Lung (tissue), 12 donors: Measurements from ENCODE around the gene NISCH. TPM values are rescaled to one million over a fixed set of nuclear protein-coding genes. Genes with fewer than 3 reads are reported as not detected.

Experiments
- ATAC-seq: fragments of 200-7000 bp; cut with Tn5 transposase; one replicate; pipeline ENCODE4 v1.9.1; 2020; ENCODE audit warnings: moderate number of reproducible peaks; ENCODE audit not compliant: insufficient read depth, low FRiP score
- DNase-seq, 3 donors: peaks; one replicate each; pipeline ENCODE4 v3.0.0-alpha.2; 2013 to 2017
- H3K27ac ChIP-seq, 2 donors: one replicate each; pipeline ENCODE4 v1.5.1; 2013; ENCODE audit warnings: mild to moderate bottlenecking in 2 of 2, moderate library complexity in 2 of 2, control low read depth in 1 of 2, inconsistent platforms in 1 of 2, low read depth in 1 of 2, low read length in 1 of 2
- H3K27me3 ChIP-seq, 3 donors: one replicate each; pipeline ENCODE4 v1.5.1; 2013; ENCODE audit warnings: low read length in 2 of 3; ENCODE audit not compliant: control insufficient read depth in 3 of 3, insufficient read depth in 3 of 3
- H3K36me3 ChIP-seq, 4 donors: one replicate each; pipeline ENCODE4 v1.5.1; 2013; ENCODE audit warnings: low read length in 4 of 4, mild to moderate bottlenecking in 1 of 4, moderate library complexity in 1 of 4; ENCODE audit not compliant: control insufficient read depth in 4 of 4, insufficient read depth in 4 of 4
- H3K4me1 ChIP-seq, 5 donors: one replicate each; pipeline ENCODE4 v1.5.1; 2013; ENCODE audit warnings: low read length in 5 of 5, mild to moderate bottlenecking in 2 of 5, moderate library complexity in 1 of 5; ENCODE audit not compliant: control insufficient read depth in 5 of 5, insufficient read depth in 5 of 5
- H3K4me3 ChIP-seq: one replicate; pipeline ENCODE4 v1.5.1; 2013; ENCODE audit warnings: mild to moderate bottlenecking, control low read depth, moderate library complexity
- H3K9ac ChIP-seq, 2 donors: one replicate each; pipeline ENCODE4 v1.5.1; 2013; ENCODE audit warnings: low read length in 2 of 2, control low read depth in 1 of 2; ENCODE audit not compliant: insufficient read depth in 1 of 2
- H3K9me3 ChIP-seq, 4 donors: one replicate each; pipeline ENCODE4 v1.5.1; 2013; ENCODE audit warnings: low read length in 3 of 4, mild to moderate bottlenecking in 1 of 4, moderate library complexity in 1 of 4; ENCODE audit not compliant: control insufficient read depth in 4 of 4, insufficient read depth in 3 of 4
- CTCF ChIP-seq: IDR thresholded peaks from 2 replicates; pipeline ENCODE4 v1.5.1; 2012; ENCODE audit warnings: mild to moderate bottlenecking; ENCODE audit errors: control extremely low read depth, extremely low read depth
- WGBS, 2 donors: extraction: QIAGEN DNeasy Blood & Tissue Kit; methylation state at CpG; one replicate each; pipeline ENCODE4 v1.1.7; 2013; 5-methylcytosine and 5-hydroxymethylcytosine counted together
- polyA plus RNA-seq, 2 donors: library from polyadenylated mRNA; stranded (reverse); fragments of 200-250 nt; gene quantifications; one replicate each; pipeline ENCODE4 v1.2.1, GENCODE V29; 2013
- total RNA-seq, 2 donors: library from RNA; depleted of rRNA in 1 of 2; stranded (reverse); fragments of >200 nt in 1 of 2; gene quantifications; one replicate each; pipeline ENCODE4 v1.2.1, GENCODE V29; 2014 to 2021
- donor health status: control.
- donor health status: control.
- donor health status: Bipolar disorder and iron deficiency.
- donor health status: healthy.
- donor health status: DM: yes; HTN: yes; CAD: no.

The NISCH gene
- total and polyA plus RNA-seq, 4 donors, result 37.8 to 127 (median 63.7) TPM

- Histone ChIP-seq H3K4me1 (peaks cover 0 to 3% (median 0%) of the 10 kb centered on the region in 5 donors), H3K27ac (no peak overlapping the region), H3K27me3 (no peaks in the 10 kb centered on the region), H3K9me3 (no peaks in the 10 kb centered on the region), H3K36me3 (peaks cover 0 to 8% (median 0%) of the 10 kb centered on the region in 4 donors), H3K9ac (no peak overlapping the region), H3K4me3 (no peak overlapping the region)
- no peak for ATAC-seq
- WGBS, 2 donors, result 86 to 91% methylated on average over 17 of the region's 17 CpGs
- no peak for TF ChIP-seq CTCF
- no peak for DNase-seq
Observed at GRCh38 chr3:52512727-52513126, 57.3 kb downstream of the NISCH start.

GRCh38 chr3:52513281-52513680, 57.9 kb downstream of the NISCH start:
- H3K9me3 ChIP-seq, result no peaks in the 10 kb centered on the region
- TF ChIP-seq CTCF, result no peak

GRCh38 chr3:52514576-52514975, 59.2 kb downstream of the NISCH start:
- Histone ChIP-seq H3K27me3 (no peaks in the 10 kb centered on the region), H3K4me3 (no peak overlapping the region), H3K4me1 (peaks cover 0 to 7% (median 0%) of the 10 kb centered on the region in 5 donors), H3K9me3 (no peaks in the 10 kb centered on the region), H3K9ac (no peak overlapping the region), H3K36me3 (peaks cover 0 to 7% (median 0%) of the 10 kb centered on the region in 4 donors), H3K27ac (no peak overlapping the region)
- 89 to 97% methylated on average over 11 of the region's 11 CpGs for WGBS, 2 donors
- TF ChIP-seq CTCF, result no peak
- no peak for ATAC-seq
- DNase-seq, result no peak

More at GRCh38 chr3:52513281-52513680, 57.9 kb downstream of the NISCH start:
- Histone ChIP-seq H3K9ac (no peak overlapping the region), H3K36me3 (peaks cover 0 to 6% (median 0%) of the 10 kb centered on the region in 4 donors), H3K27ac (no peak overlapping the region), H3K27me3 (no peaks in the 10 kb centered on the region), H3K4me1 (peaks cover 0 to 4% (median 0%) of the 10 kb centered on the region in 5 donors), H3K4me3 (no peak overlapping the region)
- ATAC-seq (no peak), DNase-seq (no peak)
- WGBS, 2 donors, result 96 to 97% methylated on average over 7 of the region's 7 CpGs

GRCh38 chr3:52515192-52515591, 59.8 kb downstream of the NISCH start:
- H3K27ac ChIP-seq, result no peak overlapping the region
- H3K4me3 ChIP-seq, result no peak overlapping the region
- DNase-seq (no peak), ATAC-seq (no peak)
- H3K9me3 ChIP-seq, result no peaks in the 10 kb centered on the region
- WGBS, 2 donors, result 59 to 62% methylated on average over 6 of the region's 6 CpGs
- no peak overlapping the region for H3K9ac ChIP-seq
- H3K27me3 ChIP-seq, result no peaks in the 10 kb centered on the region
- TF ChIP-seq CTCF, result no peak
- H3K4me1 ChIP-seq, result peaks cover 0 to 7% (median 0%) of the 10 kb centered on the region in 5 donors
- H3K36me3 ChIP-seq, result peaks cover 0 to 9% (median 0%) of the 10 kb centered on the region in 4 donors
